ENCODE measurements around the gene GUK1. TPM values are rescaled to one million over a fixed set of nuclear protein-coding genes. Genes with fewer than 3 reads are reported as not detected.

GUK1 gene
- total and polyA plus RNA-seq, 2 of the 4 experiments (the other 2 are of a cell fraction), result 465 to 548 TPM

DNA sequence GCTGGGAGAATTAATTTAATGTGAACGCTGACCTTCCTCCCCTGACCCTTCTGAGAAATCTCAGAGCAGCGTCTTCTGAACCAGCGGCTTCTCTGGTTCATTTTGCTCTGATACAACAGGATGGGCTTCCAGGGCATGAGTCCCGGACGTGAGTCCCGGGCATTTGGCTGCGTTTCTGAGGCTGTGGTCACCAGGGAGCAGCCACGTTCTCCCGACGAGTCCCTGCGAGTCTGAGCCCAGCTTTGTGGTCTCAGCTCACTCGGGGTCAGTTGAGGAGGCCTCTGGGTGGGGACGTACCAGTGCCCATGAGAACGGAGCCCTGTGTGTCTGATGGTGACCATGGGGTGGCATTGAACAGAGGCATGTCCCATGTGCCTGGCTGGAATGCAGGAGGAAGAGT is 50.1 kb downstream of the GUK1 start:
- Histone ChIP-seq H3K4me1 (ENCODE audit: control insufficient read depth, insufficient read depth, low read length) (no peaks in the 10 kb centered on the region), H3K4me3 (ENCODE audit: insufficient read depth, low read depth, low read length) (no peak overlapping the region), H3K9me3 (ENCODE audit: control insufficient read depth, insufficient read depth, low read length) (no peaks in the 10 kb centered on the region), H2BK120ac (ENCODE audit: low read depth, low read length) (no peak overlapping the region), H3K36me3 (ENCODE audit: control insufficient read depth, insufficient read depth, low read length) (no peaks in the 10 kb centered on the region), H4K8ac (ENCODE audit: low read depth in 2 of 2, low read length in 2 of 2) (no peak overlapping the region), H4K20me1 (ENCODE audit: insufficient read depth, low read length) (no peaks in the 10 kb centered on the region), H3K56ac (ENCODE audit: extremely low read depth, insufficient read depth, low read length) (no peak overlapping the region), H2AK5ac (ENCODE audit: low read depth, low read length) (no peak overlapping the region), H2BK15ac (ENCODE audit: low read depth, low read length) (no peak overlapping the region), H3K23ac (ENCODE audit: low read depth, low read length) (no peak overlapping the region), H3K9ac (ENCODE audit: low read depth, low read length) (no peak overlapping the region), H3K18ac (ENCODE audit: low read depth, low read length) (no peak overlapping the region), H3K9me1 (ENCODE audit: insufficient read depth, low read length) (no peaks in the 10 kb centered on the region; the same call in 1 of the 2 replicates), H2BK5ac (ENCODE audit: low read depth, low read length, poor library complexity, severe bottlenecking) (no peak overlapping the region), H3K4ac (ENCODE audit: low read depth, low read length) (no peak overlapping the region), H3K79me1 (ENCODE audit: low read depth in 1 of 2, low read length in 2 of 2) (no peaks in the 10 kb centered on the region), H3K4me2 (ENCODE audit: low read depth, low read length) (no peak overlapping the region), H4K91ac (ENCODE audit: insufficient read depth, low read depth, low read length) (no peak overlapping the region), H3K14ac (replicated peaks; ENCODE audit: low read depth, low read length) (no peak overlapping the region), H2AK9ac (replicated peaks; ENCODE audit: low read depth, low read length, poor library complexity) (no peak overlapping the region), H2BK20ac (ENCODE audit: low read depth, low read length) (no peak overlapping the region), H4K5ac (ENCODE audit: low read depth, low read length) (no peak overlapping the region), H3K27ac (ENCODE audit: insufficient read depth, low read length) (no peak overlapping the region), H2AFZ (replicated peaks; ENCODE audit: low read length, poor library complexity) (no peak overlapping the region), H3K27me3 (ENCODE audit: control insufficient read depth, insufficient read depth, low read length) (no peaks in the 10 kb centered on the region)
- DNase-seq, result no peak
- intact Hi-C loops (cut with micrococcal nuclease) (no loop called here), dilution Hi-C loops (cut with HindIII; ENCODE audit: low sequenced_read_pairs, unreplicated experiment) (no loop called here), in situ Hi-C loops (cut with MboI; ENCODE audit: low sequenced_read_pairs) (no loop called here)
- CTCF ChIA-PET, result no interaction called here
- TF ChIP-seq RAD21 (IDR thresholded peaks at IDR 0.05; ENCODE audit: low read length) (no peak), SMC3 (IDR thresholded peaks at IDR 0.05; ENCODE audit: low read depth, low read length) (no peak), RFX5 (IDR thresholded peaks at IDR 0.05; ENCODE audit: low read depth, low read length) (no peak), CEBPB (IDR thresholded peaks at IDR 0.05; ENCODE audit: low read depth, low read length) (no peak), NFE2L2 (IDR thresholded peaks at IDR 0.05; ENCODE audit: low read depth, low read length) (no peak)
- WGBS, 2 experiments (ENCODE audit: extremely low coverage in 2 of 2, insufficient read length in 1 of 2), result 87% methylated on average over 9 of the region's 14 CpGs; no CpG with 5 or more reads in 1 of the 2 experiments
- BruUV-seq (replicated peaks), result no TSS peak
- no peak for ATAC-seq (ENCODE audit: low read depth)
- POLR2A ChIA-PET (ENCODE audit: unreplicated experiment), result no interaction called here
